ENCODE measurements around the gene FMN2. TPM values are rescaled to one million over a fixed set of nuclear protein-coding genes. Genes with fewer than 3 reads are reported as not detected.
"Not testable (repeated sequence)": the region's sequence is repeated elsewhere in the genome, so short reads cannot be mapped to it uniquely, and the experiment has no call there.

Gene FMN2
- total and polyA plus RNA-seq, 4 donors = 0.14 to 2.7 (median 1.2) TPM

GRCh38 chr1:240274569-240274968 is 182.9 kb downstream of the FMN2 start:
- WGBS, 2 donors = 77 to 81% methylated on average over 5 of the region's 5 CpGs
- TF ChIP-seq CTCF (IDR thresholded peaks at IDR 0.05; ENCODE audit: control extremely low read depth, extremely low read depth) = no peak
- ATAC-seq (ENCODE audit: insufficient read depth, low FRiP score) (no peak), DNase-seq (no peak)
- Histone ChIP-seq H3K36me3 (ENCODE audit: control insufficient read depth in 4 of 4, insufficient read depth in 4 of 4, low read length in 4 of 4) (no peaks in the 10 kb centered on the region), H3K9me3 (ENCODE audit: control insufficient read depth in 4 of 4, insufficient read depth in 3 of 4, low read length in 3 of 4) (no peaks in the 10 kb centered on the region), H3K9ac (ENCODE audit: insufficient read depth in 1 of 2, low read length in 2 of 2) (no peak overlapping the region), H3K4me3 (no peak overlapping the region), H3K27me3 (ENCODE audit: control insufficient read depth in 3 of 3, insufficient read depth in 3 of 3, low read length in 2 of 3) (no peaks in the 10 kb centered on the region), H3K4me1 (ENCODE audit: control insufficient read depth in 5 of 5, insufficient read depth in 5 of 5, low read length in 5 of 5) (peaks cover 0 to 3% (median 0%) of the 10 kb centered on the region in 5 donors), H3K27ac (ENCODE audit: low read depth in 1 of 2, low read length in 1 of 2) (no peak overlapping the region)

GRCh38 chr1:240275219-240275618 is 183.5 kb downstream of the FMN2 start:
- H3K27me3 ChIP-seq (ENCODE audit: control insufficient read depth in 3 of 3, insufficient read depth in 3 of 3, low read length in 2 of 3); H3K4me1 ChIP-seq (ENCODE audit: control insufficient read depth in 5 of 5, insufficient read depth in 5 of 5, low read length in 5 of 5); H3K9me3 ChIP-seq (ENCODE audit: control insufficient read depth in 4 of 4, insufficient read depth in 3 of 4, low read length in 3 of 4); H3K27ac ChIP-seq (ENCODE audit: low read depth in 1 of 2, low read length in 1 of 2); H3K9ac ChIP-seq (ENCODE audit: insufficient read depth in 1 of 2, low read length in 2 of 2); H3K36me3 ChIP-seq (ENCODE audit: control insufficient read depth in 4 of 4, insufficient read depth in 4 of 4, low read length in 4 of 4); DNase-seq; ATAC-seq (ENCODE audit: insufficient read depth, low FRiP score); H3K4me3 ChIP-seq: not testable (repeated sequence)

- no peaks in the 10 kb centered on the region for H3K27me3 ChIP-seq (ENCODE audit: control insufficient read depth in 3 of 3, insufficient read depth in 3 of 3, low read length in 2 of 3)
- H3K9me3 ChIP-seq (ENCODE audit: control insufficient read depth in 4 of 4, insufficient read depth in 3 of 4, low read length in 3 of 4) = no peaks in the 10 kb centered on the region
- no peaks in the 10 kb centered on the region for H3K36me3 ChIP-seq (ENCODE audit: control insufficient read depth in 4 of 4, insufficient read depth in 4 of 4, low read length in 4 of 4)
- H3K4me3 ChIP-seq = no peak overlapping the region
- no peak for ATAC-seq (ENCODE audit: insufficient read depth, low FRiP score)
- no peak overlapping the region for H3K27ac ChIP-seq (ENCODE audit: low read depth in 1 of 2, low read length in 1 of 2)
- peaks cover 0 to 3% (median 0%) of the 10 kb centered on the region in 5 donors for H3K4me1 ChIP-seq (ENCODE audit: control insufficient read depth in 5 of 5, insufficient read depth in 5 of 5, low read length in 5 of 5)
- DNase-seq = no peak
- WGBS, 2 donors = 54 to 72% methylated on average over 6 of the region's 6 CpGs
- H3K9ac ChIP-seq (ENCODE audit: insufficient read depth in 1 of 2, low read length in 2 of 2) = no peak overlapping the region
- no peak for TF ChIP-seq CTCF (IDR thresholded peaks at IDR 0.05; ENCODE audit: control extremely low read depth, extremely low read depth)
These were observed 186.4 kb downstream of the FMN2 start for GRCh38 chr1:240278082-240278481.

- 52 to 63% methylated on average over 11 of the region's 11 CpGs for WGBS, 2 donors
- Histone ChIP-seq H3K4me1 (ENCODE audit: control insufficient read depth in 5 of 5, insufficient read depth in 5 of 5, low read length in 5 of 5) (peaks cover 0 to 3% (median 0%) of the 10 kb centered on the region in 5 donors), H3K4me3 (no peak overlapping the region), H3K36me3 (ENCODE audit: control insufficient read depth in 4 of 4, insufficient read depth in 4 of 4, low read length in 4 of 4) (no peaks in the 10 kb centered on the region), H3K27me3 (ENCODE audit: control insufficient read depth in 3 of 3, insufficient read depth in 3 of 3, low read length in 2 of 3) (no peaks in the 10 kb centered on the region), H3K9me3 (ENCODE audit: control insufficient read depth in 4 of 4, insufficient read depth in 3 of 4, low read length in 3 of 4) (no peaks in the 10 kb centered on the region), H3K9ac (ENCODE audit: insufficient read depth in 1 of 2, low read length in 2 of 2) (no peak overlapping the region), H3K27ac (ENCODE audit: low read depth in 1 of 2, low read length in 1 of 2) (no peak overlapping the region)
- DNase-seq (peak in 2 of 3 donors; percentile 17 to 62), ATAC-seq (ENCODE audit: insufficient read depth, low FRiP score) (no peak)
- no peak for TF ChIP-seq CTCF (IDR thresholded peaks at IDR 0.05; ENCODE audit: control extremely low read depth, extremely low read depth)
These were observed 189.1 kb downstream of the FMN2 start for GRCh38 chr1:240280560-240281322.
